Hematopoietic multipotent progenitor cell treated with erythropoietin and hydrocortisone succinate and interleukin-3 and kit ligand, for 6 days (in vitro differentiated cells): ENCODE data around the gene MAPK4.

Source experiments
- DNase-seq: peaks from one replicate; pipeline ENCODE4 v3.0.0-alpha.2; 2015

MAPK4 gene

DNA sequence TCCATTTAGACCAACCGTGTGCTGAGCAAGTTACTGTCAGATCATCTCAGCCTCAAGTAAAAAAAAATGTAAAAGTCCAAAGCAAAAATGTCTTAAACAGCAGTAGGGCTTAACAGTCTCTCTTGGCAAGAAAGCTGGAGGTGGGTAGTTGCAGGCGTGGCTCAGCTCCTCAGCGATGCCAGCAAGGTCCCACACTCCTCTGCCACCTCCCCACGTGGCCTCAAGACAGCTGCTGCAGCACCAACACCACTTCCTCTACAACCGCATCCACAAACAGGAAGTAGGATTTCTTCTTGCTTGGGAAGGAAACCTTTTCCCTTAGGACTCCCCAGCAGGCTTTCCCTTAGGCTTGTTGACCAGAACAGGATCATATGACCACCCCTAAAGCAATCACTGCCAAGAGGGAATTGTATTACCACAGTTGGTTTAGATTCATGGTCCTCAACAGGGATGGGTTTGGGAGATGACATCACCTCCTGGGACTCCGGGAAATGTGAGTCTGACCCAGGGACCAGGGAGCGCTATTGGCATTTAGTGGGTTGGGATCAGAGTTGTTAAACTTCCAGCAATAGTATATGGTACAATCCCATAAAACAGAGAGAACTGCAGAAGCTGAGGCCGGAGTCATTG lies 97.1 kb downstream of the MAPK4 start:
- no peak for DNase-seq

DNA sequence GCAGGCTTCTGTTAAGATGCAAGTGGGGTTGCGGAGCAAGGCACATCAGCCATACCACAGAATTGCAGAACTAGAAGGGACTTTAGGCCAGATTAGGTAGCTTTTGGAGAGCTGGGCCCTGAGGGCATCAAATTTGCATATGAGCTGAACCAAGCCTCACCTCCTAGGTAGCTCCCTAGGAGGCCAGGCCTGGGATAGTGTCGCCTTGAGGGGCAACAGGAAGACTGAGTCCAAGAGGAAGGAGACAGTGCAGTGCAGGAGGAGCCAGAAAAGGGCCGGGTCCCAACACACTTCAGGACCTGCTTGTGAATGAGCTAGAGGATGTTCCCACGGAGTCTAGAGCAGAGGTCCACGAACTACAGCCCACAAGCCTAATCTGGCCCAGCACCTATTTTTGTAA lies 98.7 kb downstream of the MAPK4 start:
- no peak for DNase-seq

DNA sequence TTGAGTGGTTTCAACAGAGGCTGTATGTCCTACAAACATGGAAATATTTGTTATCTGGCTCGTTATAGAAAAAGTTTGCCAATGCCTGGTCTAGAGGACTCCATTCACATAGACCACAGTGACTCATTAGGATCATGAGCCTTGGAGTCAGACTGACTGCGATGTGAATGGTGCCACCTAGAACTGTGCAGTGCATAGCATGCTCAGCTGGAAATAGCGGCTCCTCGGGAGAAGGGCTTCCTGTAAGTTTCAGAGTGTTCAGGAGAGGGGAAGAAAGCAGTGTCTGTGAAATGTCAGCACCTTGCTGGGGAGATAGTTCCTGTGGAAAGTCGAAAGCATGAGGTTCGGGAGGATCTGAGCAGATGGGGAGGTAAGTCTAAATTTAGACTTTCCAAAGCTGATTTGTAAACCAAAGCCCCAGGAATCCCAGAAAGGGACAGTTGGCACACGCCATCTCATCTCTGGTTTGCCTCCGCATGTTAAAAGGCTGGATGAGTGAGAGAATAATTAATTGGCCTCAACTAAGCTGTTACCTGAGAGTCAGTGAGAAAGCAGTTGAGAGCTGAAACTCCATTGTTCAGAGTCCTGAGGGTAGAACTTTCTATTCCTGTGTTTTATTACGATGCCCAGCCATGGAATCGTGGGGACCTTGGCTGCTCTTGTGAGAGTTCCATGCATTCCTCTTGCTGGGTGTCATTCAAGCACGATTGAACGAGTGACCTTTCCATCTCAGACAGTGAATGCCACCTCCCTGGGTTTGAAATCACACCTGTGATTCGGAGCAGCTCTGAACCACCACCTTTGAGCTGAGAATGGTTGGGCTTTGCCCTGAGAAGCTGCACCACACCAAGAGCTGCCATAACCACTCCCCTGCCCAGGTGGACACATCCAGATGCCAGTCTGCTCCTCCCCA lies 99.5 kb downstream of the MAPK4 start:
- no peak for DNase-seq

DNA sequence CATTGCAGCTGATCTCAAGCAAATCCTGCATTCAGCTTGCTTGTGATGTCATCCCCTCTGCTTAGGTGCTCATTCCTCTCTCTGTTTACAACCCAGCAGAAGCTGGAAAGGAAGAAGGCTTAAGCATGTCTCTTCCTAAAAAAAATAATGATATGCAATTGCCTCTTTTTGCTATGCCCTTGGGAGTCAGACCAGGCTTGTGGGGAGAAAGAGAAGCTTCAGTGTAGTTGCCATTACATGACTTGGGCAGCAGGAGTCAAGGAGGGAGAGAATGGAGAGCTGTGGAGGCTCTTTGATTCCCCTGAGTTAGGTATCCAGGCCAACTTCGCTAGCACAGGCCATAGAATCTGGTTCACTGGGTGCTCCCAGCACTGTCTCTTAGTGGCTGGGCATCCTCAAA lies 101.1 kb downstream of the MAPK4 start:
- no peak for DNase-seq

DNA sequence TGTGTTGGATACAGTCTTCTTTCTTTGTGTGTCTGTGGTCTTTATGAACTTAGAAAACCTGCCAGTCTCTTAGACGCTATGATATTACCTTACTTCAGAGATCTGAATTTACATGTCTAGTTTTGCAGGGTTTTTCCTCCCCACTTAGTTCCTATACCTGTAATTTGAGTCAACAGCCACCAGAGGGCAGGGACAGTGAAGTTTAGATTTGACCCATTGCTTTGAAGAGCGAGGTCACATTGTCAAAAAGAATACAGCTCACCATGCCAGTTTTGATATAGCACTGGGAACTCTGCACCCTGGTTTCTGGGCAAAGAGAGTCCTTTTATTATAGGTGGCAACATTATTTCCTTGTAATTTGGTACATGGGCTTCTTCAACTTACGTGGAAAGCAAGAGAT lies 102.3 kb downstream of the MAPK4 start:
- DNase-seq: peak; percentile 49

DNA sequence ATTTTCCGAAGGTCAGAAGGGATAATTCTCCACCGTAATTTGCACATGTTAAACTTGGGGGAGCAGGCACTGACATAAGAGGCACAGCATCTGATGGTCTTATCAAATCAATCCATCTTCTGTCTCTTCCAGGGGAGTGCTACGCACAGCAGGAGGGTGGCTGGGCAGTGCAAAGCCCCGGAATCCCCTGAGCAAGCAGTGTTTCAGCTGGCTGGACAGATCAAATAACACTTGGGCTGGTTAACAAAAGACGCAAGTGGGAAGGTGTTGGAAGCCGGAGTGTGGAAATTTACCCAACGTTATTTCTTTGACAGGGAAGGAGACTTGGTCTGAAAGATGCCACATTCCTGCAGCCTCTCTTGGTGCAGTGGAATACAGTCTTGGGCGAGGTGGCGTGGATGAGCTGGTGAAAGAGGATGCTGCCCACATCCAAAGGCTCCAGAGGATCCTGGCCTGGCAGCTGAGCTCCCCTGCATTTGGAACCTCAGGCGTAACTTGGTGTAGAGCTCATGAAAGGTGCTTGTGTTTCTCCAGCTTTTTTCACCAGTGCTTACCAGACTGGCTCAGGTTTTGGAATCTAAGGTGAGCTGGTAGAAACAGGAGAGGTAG lies 103.0 kb downstream of the MAPK4 start:
- DNase-seq: no peak

DNA sequence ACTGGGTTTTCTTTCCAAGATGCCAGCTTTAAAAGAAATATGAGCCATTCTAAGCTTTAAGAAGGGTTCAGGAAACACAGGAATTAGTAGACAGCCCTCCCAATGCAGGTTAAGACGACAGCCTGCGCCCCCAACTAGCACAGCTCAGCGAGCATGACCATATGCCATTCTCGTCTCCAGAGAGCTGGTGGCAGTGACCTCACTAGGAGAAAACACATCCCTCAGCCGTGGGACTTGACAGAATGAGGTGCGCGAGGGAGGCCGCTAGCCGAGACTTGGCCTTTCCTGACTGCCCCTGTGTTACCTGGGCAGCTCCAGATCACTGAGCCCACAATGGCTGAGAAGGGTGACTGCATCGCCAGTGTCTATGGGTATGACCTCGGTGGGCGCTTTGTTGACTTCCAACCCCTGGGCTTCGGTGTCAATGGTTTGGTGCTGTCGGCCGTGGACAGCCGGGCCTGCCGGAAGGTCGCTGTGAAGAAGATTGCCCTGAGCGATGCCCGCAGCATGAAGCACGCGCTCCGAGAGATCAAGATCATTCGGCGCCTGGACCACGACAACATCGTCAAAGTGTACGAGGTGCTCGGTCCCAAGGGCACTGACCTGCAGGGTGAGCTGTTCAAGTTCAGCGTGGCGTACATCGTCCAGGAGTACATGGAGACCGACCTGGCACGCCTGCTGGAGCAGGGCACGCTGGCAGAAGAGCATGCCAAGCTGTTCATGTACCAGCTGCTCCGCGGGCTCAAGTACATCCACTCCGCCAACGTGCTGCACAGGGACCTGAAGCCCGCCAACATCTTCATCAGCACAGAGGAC lies 103.9 kb downstream of the MAPK4 start:
- DNase-seq: no peak

DNA sequence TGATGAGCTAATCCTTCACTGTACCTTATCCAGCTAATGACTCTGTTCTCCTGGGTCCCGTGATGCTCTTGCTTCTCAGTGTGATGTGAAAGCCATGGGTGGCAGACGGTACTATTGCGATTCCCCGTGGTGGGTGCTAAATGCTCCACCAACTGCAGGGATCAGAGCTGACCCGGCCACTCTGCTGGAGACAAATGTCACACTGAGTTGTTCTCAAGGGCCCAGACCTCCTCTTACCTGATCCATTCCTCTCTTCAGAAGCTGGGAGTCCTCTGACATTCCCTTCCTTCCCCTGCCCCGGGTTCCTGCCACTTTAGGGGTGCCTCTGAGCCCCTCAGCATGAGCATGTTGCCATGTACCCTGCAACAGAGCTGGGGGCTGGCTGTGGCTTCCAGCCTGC lies 105.1 kb downstream of the MAPK4 start:
- DNase-seq: no peak

DNA sequence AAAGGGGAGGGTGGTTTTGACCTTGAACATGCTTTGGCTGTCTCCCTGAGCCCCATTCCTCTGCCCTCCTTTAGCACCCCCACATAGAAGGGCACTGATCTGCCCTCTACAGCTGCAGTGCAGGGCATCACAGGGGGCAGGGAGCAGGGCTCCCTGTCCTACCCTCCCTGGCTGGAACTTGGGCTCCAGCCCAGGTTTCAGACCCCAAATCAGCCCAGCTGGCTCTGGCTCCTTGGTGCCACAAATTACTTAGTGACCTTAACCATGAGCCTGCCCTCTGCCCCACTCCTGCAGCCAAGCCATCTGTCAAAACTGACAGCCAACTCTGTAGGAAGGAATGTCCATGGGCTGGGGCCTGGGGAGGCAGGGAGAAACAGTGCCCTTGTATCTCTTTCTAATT lies 105.6 kb downstream of the MAPK4 start:
- no peak for DNase-seq

DNA sequence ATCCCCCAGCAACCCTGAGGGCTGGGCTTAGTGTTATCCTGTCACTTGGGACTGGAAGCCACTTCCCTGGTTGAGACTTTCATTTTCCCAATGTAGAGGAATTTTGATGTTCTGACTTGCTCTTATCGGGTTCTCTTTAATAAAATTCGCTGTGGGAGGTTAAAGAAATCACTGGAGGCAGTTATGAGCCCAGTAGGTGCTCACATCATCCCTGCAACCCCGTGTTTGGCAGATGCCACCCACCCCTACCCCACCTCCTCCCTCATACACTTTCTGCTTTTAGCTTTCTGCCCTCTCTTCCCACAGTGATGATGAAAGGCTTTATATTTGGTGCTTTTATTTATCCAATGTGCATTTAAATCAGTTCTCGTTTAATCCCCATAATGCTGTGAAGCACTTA lies 106.6 kb downstream of the MAPK4 start:
- DNase-seq: no peak

DNA sequence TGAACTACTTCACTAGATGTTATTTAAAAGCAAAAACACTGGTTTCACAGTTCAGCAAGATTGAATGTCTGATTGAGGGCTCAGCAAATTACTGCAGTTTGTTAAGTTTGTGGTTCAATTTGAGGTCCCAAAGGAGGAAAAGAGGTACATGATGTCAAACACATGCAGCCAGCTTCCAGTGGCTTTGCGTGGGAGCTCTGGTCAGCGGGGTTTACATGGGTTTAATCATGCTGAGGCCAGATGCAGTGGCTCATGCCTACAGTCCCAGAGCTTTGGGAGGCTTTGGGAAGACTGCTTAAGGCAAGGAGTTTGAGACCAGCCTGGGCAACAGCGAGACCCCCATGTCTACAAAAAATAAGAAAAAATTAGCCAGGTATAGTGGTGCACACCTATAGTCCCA lies 111.5 kb downstream of the MAPK4 start:
- no peak for DNase-seq

DNA sequence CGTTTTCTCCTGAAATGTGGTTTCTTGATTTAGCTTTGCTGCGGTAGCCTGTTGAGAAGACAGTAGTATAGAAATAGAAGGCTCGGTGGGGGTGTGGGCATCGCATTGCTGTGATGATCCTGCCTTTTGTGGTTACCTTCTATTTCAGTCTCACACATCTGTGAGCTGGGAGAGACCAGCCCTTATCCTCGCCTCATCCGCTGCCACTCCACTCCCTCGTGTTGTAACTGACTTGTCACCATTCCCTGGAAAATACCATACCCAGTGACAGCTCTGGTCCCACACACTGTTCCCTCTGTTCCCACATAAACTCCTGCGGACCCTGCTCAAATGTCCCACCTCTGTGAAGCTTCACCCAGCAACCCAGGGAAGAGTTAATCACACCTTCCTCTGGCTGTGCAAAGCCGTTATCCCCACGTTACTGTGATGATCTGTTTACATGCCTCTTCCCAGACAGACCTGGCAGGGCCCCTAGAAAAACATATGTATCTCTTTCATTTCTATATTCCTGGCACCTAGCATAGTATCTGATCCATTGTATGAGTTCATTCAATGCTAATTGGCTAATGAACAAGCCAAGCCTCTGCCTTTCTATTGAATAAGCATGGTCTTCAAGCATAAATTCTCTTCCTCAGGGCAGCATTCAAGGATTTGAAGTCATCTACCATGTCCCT lies 114.6 kb downstream of the MAPK4 start:
- DNase-seq: no peak

DNA sequence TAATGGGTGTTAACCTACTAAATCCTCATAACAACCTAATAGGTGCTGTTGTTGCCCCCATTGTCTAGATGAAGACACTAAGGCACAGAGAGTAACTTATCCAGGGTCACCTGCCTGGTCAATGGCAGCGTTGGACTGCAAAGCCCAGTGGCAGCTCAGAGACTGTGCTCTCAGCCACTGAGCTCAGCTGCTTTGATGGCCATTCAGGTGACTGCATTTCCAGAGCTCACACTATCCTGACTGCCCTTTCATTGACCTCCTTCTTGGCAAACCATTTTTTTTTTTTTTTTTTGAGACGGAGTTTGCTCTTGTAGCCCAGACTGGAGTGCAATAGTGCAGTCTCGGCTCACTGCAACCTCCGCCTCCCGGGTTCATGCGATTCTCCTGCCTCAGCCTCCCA lies 115.2 kb downstream of the MAPK4 start:
- no peak for DNase-seq

DNA sequence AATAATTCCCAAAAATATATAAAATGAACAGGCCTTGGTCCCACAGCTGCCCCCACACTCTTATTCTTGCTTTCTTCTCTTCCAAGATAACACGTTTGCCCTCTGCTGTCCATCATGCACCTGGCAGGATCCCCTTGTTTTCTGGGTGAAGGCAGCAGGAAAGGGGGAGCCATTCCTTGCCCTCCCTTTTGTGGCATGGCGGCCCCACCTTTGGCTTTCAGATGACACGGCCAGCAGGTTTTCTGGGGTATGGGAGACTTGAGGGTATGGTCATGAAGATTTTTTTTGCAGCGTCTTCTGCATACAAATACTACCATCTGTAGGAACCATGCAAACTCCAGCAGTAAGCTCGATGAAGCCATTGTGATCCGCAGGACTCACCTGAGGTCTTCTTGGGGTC lies 118.8 kb downstream of the MAPK4 start:
- DNase-seq: no peak

DNA sequence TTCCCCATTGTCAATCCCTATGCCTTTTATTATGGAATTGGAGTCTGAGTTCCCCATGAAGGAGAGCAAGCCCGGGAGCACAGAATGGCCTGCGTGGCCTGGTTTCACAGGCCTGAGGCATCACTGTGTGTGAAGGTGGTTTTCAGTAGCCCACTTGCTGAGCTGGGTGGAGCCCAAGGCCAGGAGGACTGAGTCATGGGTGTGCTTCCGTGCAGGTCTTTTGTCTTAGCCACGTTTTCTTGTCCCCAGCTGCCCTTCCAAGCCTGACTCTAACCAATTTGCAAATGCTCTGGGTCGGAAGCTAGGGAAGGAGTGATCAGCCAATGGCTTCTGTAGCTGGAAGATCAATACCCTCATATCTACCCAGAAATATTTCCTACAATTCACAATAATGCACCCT lies 119.2 kb downstream of the MAPK4 start:
- no peak for DNase-seq

DNA sequence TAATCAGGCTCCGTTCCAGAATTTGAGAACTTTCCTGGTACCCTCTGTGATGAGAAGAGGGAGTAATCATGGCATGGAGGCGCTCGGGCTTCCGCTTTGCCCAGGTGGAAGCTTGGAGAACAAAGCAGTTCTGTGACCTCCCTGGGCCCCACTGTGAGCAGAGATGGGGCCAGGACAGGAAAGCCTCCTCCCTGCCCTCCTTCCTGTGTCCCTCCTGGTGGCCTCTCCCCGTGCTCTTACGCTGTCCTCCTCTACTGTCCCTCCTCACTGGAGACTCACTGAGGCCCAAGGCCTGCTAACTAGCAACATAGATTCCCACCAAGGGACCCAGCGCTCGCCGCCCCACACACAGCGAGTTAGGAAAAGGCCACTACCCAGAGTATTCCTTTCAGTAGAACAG lies 119.8 kb downstream of the MAPK4 start:
- DNase-seq: no peak

DNA sequence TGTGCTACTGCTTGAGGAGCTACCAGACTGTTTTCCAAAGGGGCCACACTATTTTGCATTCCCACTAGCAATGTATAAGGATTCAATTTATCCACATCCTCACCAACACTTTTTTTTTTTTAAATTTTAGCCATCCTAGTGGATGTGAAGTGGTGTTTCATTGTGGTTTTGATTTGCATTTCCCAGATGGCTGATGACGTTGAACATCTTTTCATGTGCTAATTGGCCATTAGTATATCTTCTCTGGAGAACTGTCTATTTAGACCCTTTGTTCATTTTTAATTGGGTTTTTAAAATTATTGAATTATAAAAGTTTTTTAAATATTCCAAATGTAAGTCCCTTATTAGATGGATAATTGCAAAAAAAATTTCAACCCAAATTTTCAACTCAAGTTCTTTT lies 121.1 kb downstream of the MAPK4 start:
- DNase-seq: no peak

DNA sequence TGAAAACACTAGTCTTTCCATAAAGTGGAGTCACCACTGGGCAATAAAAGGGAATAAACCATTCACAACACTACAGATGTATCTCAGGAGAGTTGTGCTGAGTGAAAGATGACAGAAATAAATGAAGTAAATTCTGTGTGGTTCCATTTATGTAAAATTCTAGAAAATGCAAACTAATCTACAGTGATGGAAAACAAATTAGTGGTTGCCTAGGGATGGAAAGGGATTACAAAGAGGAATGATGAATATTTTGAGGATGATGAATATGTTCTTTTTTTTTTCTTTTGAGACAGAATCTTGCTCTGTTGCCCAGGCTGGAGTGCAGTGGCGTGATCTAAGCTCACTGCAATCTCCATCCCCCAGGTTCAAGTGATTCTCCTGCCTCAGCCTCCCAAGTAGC lies 123.0 kb downstream of the MAPK4 start:
- DNase-seq: no peak

DNA sequence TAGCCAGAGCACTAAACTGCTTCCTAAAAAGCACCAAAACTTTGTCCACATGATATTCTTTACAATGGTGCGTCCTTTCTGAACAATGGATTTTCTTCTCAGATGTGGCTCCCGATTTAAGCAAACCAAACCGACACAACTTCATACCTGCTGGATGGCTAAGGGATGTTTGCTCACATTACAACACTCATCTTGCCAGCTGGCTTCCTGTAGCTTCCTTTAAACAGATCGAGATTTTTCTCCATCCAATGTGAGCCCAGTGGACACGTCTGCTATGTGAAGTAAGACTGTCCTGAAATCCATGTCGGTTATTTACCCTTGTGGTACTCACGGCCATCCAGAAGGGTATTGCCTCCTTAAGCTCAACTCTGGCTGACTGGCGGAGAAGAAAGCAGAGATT lies 126.5 kb downstream of the MAPK4 start:
- DNase-seq: no peak

DNA sequence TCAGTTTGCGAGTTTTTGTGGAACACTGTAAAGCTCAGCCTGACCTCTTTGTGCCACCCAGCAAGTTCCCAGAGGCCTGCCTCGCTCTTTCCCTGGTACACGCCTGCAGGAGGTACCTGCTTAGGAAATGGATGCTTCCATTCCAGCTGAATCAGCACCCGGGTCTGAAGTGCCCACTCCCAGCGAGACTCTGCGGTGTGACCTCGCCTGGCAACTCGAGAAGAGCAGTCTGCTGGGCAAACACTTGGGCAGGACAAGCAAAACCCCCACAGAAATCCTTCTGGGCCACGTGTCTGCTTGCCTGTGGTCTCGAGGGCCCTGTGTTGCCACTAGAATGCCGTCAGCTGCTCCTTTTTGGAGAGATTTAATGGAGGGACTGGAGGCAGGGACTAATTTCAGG lies 127.6 kb downstream of the MAPK4 start:
- DNase-seq: no peak

DNA sequence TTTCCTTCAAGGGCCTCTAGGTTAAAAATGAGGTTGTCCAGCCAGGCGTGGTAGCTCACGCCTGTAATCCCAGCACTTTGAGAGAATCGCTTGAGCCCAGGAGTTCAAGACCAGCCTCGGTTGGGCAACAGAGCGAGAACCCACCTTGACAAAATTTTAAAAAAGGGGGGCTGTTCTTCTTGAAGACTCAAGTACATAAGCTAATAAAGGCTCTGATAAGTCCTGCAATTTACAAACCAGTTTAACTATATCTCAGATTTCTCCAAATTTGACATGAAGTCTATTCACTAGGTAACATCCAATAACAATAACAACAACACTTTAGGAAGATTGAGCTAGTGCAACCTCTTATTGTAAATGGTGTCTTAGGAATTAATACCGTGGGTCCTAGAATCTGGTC lies 129.7 kb downstream of the MAPK4 start:
- no peak for DNase-seq

DNA sequence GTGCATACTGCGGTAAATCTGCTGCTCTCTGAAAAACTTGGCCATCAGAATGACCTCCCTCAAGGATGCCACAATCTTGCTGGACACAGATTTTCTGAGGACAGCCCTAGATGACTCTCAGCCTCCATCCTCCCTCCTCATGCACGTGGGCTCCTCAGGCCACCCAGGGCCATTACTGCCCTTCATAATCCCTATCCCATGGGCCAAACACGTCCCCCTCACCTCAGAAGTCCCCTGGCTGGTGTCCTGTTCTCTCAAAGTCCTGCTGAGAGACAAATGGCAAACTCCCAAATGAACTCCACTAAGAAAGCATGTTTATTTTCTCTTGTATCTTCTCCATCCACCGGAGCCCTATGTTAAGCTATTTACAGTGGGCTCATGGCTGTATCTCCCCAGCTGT lies 134.3 kb downstream of the MAPK4 start:
- no peak for DNase-seq
